Keratinocyte (primary cell): ENCODE measurements around the gene TMEM176B.

Experiments
- EZH2 ChIP-seq: IDR thresholded peaks from one replicate; pipeline ENCODE4 v1.6.1; 2012; ENCODE audit warnings: inconsistent platforms, mild to moderate bottlenecking, low read length, moderate library complexity
- TF ChIP-seq, protein P1 (sequence below), 3 experiments: IDR thresholded peaks in 1 of 3; conservative IDR thresholded peaks in 1 of 3; optimal IDR thresholded peaks in 1 of 3; 2 replicates in 2 of 3; 3 replicates in 1 of 3; pipeline versions ENCODE3 to v1.5.1; 2011; ENCODE audit warnings: low read length in 3 of 3, mild to moderate bottlenecking in 3 of 3, moderate library complexity in 2 of 3, control low read depth in 1 of 3, inconsistent platforms in 1 of 3; ENCODE audit not compliant: insufficient read depth in 2 of 3; ENCODE audit errors: extremely low read depth in 1 of 3

DNA sequence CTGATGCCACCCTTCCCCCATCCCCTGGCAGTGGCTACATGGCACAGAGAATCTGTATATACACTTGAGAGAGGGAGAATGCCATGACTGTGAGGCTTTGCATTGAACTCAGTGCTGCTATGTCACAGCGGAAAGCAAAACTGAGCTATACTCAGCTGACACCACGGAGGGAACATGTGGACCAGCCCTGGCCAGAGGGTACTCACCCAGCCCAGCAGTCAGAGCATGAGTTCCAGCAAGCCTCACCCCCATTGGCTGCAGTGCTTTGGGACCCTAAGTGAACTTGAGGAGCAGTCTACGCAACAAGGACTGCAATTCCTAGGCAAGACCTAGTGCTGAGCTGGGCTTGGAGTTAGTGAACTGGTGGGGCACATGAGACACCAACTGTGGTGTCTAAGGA, 41.9 kb upstream of the TMEM176B start:
- TF ChIP-seq, protein P1, sequence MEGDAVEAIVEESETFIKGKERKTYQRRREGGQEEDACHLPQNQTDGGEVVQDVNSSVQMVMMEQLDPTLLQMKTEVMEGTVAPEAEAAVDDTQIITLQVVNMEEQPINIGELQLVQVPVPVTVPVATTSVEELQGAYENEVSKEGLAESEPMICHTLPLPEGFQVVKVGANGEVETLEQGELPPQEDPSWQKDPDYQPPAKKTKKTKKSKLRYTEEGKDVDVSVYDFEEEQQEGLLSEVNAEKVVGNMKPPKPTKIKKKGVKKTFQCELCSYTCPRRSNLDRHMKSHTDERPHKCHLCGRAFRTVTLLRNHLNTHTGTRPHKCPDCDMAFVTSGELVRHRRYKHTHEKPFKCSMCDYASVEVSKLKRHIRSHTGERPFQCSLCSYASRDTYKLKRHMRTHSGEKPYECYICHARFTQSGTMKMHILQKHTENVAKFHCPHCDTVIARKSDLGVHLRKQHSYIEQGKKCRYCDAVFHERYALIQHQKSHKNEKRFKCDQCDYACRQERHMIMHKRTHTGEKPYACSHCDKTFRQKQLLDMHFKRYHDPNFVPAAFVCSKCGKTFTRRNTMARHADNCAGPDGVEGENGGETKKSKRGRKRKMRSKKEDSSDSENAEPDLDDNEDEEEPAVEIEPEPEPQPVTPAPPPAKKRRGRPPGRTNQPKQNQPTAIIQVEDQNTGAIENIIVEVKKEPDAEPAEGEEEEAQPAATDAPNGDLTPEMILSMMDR (optimal IDR thresholded peaks at IDR 0.05 in 1 of 3, IDR thresholded peaks at IDR 0.05 in 1 of 3, conservative IDR thresholded peaks at IDR 0.05 in 1 of 3; ENCODE audit: extremely low read depth in 1 of 3, insufficient read depth in 2 of 3, low read length in 3 of 3), result no peak
- TF ChIP-seq EZH2, result no peak
